Cardiac muscle cell (in vitro differentiated cells and primary cell): ENCODE results near the gene CCSER1. TPM values are rescaled to one million over a fixed set of nuclear protein-coding genes. Genes with fewer than 3 reads are reported as not detected.
"Not testable (repeated sequence)": the region's sequence is repeated elsewhere in the genome, so short reads cannot be mapped to it uniquely, and the experiment has no call there.

Experiments used
- DNase-seq, 2 donors: peaks; one replicate each; pipeline versions ENCODE4 v3.0.0 to v3.0.0-alpha.2; 2010 to 2017; ENCODE audit warnings: low read depth in 1 of 2, low spot score in 1 of 2
- H3K27ac ChIP-seq: fragments of 200-600 bp; sonication (generic); 2 replicates; pipeline ENCODE4 v1.5.1; 2016
- H3K27me3 ChIP-seq: fragments of 200-600 bp; sonication (generic); 2 replicates; pipeline ENCODE4 v1.6.0; 2016; ENCODE audit warnings: control low read depth
- H3K36me3 ChIP-seq: fragments of 200-600 bp; sonication (generic); 2 replicates; pipeline ENCODE4 v1.5.1; 2016; ENCODE audit warnings: control low read depth
- H3K4me1 ChIP-seq: fragments of 200-600 bp; sonication (generic); 2 replicates; pipeline ENCODE4 v1.8.1; 2017; ENCODE audit warnings: low read depth, mild to moderate bottlenecking, mixed run types
- H3K4me3 ChIP-seq: fragments of 200-600 bp; sonication (generic); 2 replicates; pipeline ENCODE4 v1.5.1; 2016; ENCODE audit warnings: mild to moderate bottlenecking
- H3K9me3 ChIP-seq: fragments of 200-600 bp; sonication (generic); 2 replicates; pipeline ENCODE4 v1.5.1; 2017; ENCODE audit warnings: low read depth, mild to moderate bottlenecking, control low read depth
- polyA plus RNA-seq: library from polyadenylated mRNA; unstranded; fragments of >200 nt; fragmentation: Nextera tagmentation; extraction: Ambion mirVana; gene quantifications from 2 replicates; pipeline ENCODE4 v1.2.1, GENCODE V29; 2016
- total RNA-seq: library from RNA; depleted of rRNA; stranded (reverse); fragments of >200 nt; gene quantifications from 2 replicates; pipeline ENCODE4 v1.2.3, GENCODE V29; 2016
- TF ChIP-seq, protein P1 (sequence below): IDR thresholded peaks from 2 replicates; pipeline ENCODE4 v1.5.1; 2012; ENCODE audit warnings: low read depth, mild to moderate bottlenecking, low read length

CCSER1 gene
- total and polyA plus RNA-seq, 2 experiments from 2014 or later: 0.77 to 3.6 TPM

- no peaks in the 10 kb centered on the region for H3K36me3 ChIP-seq
- no peak overlapping the region for H3K27ac ChIP-seq
- TF ChIP-seq, protein P1, sequence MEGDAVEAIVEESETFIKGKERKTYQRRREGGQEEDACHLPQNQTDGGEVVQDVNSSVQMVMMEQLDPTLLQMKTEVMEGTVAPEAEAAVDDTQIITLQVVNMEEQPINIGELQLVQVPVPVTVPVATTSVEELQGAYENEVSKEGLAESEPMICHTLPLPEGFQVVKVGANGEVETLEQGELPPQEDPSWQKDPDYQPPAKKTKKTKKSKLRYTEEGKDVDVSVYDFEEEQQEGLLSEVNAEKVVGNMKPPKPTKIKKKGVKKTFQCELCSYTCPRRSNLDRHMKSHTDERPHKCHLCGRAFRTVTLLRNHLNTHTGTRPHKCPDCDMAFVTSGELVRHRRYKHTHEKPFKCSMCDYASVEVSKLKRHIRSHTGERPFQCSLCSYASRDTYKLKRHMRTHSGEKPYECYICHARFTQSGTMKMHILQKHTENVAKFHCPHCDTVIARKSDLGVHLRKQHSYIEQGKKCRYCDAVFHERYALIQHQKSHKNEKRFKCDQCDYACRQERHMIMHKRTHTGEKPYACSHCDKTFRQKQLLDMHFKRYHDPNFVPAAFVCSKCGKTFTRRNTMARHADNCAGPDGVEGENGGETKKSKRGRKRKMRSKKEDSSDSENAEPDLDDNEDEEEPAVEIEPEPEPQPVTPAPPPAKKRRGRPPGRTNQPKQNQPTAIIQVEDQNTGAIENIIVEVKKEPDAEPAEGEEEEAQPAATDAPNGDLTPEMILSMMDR: no peak
- H3K4me3 ChIP-seq: no peak overlapping the region
- no peaks in the 10 kb centered on the region for H3K9me3 ChIP-seq
- H3K4me1 ChIP-seq: no peaks in the 10 kb centered on the region
- no peak for DNase-seq
- H3K27me3 ChIP-seq: no peaks in the 10 kb centered on the region
Observed at GRCh38 chr4:91147067-91147466, 1019.9 kb downstream of the CCSER1 start.

GRCh38 chr4:91154041-91154440 is 1026.8 kb downstream of the CCSER1 start:
- not testable (repeated sequence) for H3K27ac ChIP-seq, H3K4me3 ChIP-seq

GRCh38 chr4:91167864-91168653 is 1040.9 kb downstream of the CCSER1 start:
- H3K4me3 ChIP-seq, H3K9me3 ChIP-seq, H3K27ac ChIP-seq, H3K27me3 ChIP-seq, H3K4me1 ChIP-seq, H3K36me3 ChIP-seq, DNase-seq: not testable (repeated sequence)

More at GRCh38 chr4:91154041-91154440, 1026.8 kb downstream of the CCSER1 start:
- H3K27me3 ChIP-seq, DNase-seq, H3K4me1 ChIP-seq, H3K36me3 ChIP-seq, H3K9me3 ChIP-seq: not testable (repeated sequence)

- no peaks in the 10 kb centered on the region for H3K9me3 ChIP-seq
Observed at GRCh38 chr4:91170768-91171167, 1043.6 kb downstream of the CCSER1 start.

GRCh38 chr4:91171217-91171616 is 1044.0 kb downstream of the CCSER1 start:
- H3K27ac ChIP-seq: no peak overlapping the region
- H3K4me3 ChIP-seq: no peak overlapping the region
- TF ChIP-seq, protein P1: no peak
- H3K9me3 ChIP-seq: no peaks in the 10 kb centered on the region
- no peaks in the 10 kb centered on the region for H3K36me3 ChIP-seq
- no peak for DNase-seq
- H3K4me1 ChIP-seq: no peaks in the 10 kb centered on the region
- H3K27me3 ChIP-seq: no peaks in the 10 kb centered on the region

More at GRCh38 chr4:91170768-91171167, 1043.6 kb downstream of the CCSER1 start:
- DNase-seq: no peak
- no peaks in the 10 kb centered on the region for H3K36me3 ChIP-seq
- H3K4me3 ChIP-seq: no peak overlapping the region
- H3K27ac ChIP-seq: no peak overlapping the region
- TF ChIP-seq, protein P1: no peak
- H3K4me1 ChIP-seq: no peaks in the 10 kb centered on the region
- H3K27me3 ChIP-seq: no peaks in the 10 kb centered on the region

DNA sequence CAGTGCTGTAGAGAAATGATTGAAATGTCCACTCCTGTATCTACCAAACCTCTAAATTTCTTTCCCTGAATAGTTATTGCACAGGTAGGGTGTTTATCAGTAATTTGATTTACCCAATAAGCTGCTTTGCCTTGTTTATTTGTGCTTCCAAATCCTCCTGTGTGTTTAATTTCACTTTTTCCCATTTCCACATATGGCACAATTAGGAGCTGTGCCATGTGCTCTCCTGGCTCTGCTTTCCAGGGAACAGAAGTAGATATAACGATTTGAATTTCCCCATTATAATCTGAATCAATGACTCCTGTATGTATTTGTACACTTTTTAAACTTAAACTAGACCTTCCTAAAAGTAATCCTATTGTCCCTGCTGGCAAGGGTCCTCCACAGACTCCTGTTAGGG is 1057.9 kb downstream of the CCSER1 start:
- not testable (repeated sequence) for H3K9me3 ChIP-seq, H3K36me3 ChIP-seq, H3K27me3 ChIP-seq, DNase-seq, H3K4me3 ChIP-seq, H3K27ac ChIP-seq, H3K4me1 ChIP-seq

GRCh38 chr4:91198951-91199350 is 1071.8 kb downstream of the CCSER1 start:
- DNase-seq: peak in 1 of 2 donors; percentile 11

More at GRCh38 chr4:91198951-91199350, 1071.8 kb downstream of the CCSER1 start:
- Histone ChIP-seq H3K4me1 (no peaks in the 10 kb centered on the region), H3K9me3 (no peaks in the 10 kb centered on the region), H3K36me3 (no peaks in the 10 kb centered on the region), H3K27ac (no peak overlapping the region), H3K4me3 (no peak overlapping the region), H3K27me3 (no peaks in the 10 kb centered on the region)
- TF ChIP-seq, protein P1: no peak
